HUES64 (cell line): Measurements from ENCODE around the gene CENPT.
A peak's percentile ranks its signal among the peaks of the same experiment; 100 is the strongest.
"Not testable (repeated sequence)": the region's sequence is repeated elsewhere in the genome, so short reads cannot be mapped to it uniquely, and the experiment has no call there.

ENCODE experiments used
- H3K27ac ChIP-seq: 2 replicates; pipeline ENCODE4 v1.7.0; 2013; ENCODE audit warnings: low read depth, low read length, inconsistent platforms
- H3K27me3 ChIP-seq: 2 replicates; pipeline ENCODE4 v1.6.1; 2013; ENCODE audit warnings: mild to moderate bottlenecking, low read length; ENCODE audit not compliant: insufficient read depth
- H3K36me3 ChIP-seq: 2 replicates; pipeline ENCODE4 v1.6.1; 2013; ENCODE audit warnings: mild to moderate bottlenecking, low read length; ENCODE audit not compliant: insufficient read depth
- H3K4me1 ChIP-seq: 2 replicates; pipeline ENCODE4 v1.6.1; 2013; ENCODE audit warnings: mild to moderate bottlenecking, low read length, moderate library complexity; ENCODE audit not compliant: insufficient read depth
- H3K4me3 ChIP-seq: 2 replicates; pipeline ENCODE4 v1.5.1; 2013; ENCODE audit warnings: mild to moderate bottlenecking, low read length, moderate library complexity
- H3K9ac ChIP-seq: 2 replicates; pipeline ENCODE4 v1.6.1; 2013; ENCODE audit warnings: mild to moderate bottlenecking, low read depth, low read length
- H3K9me3 ChIP-seq: 2 replicates; pipeline ENCODE4 v1.6.1; 2013; ENCODE audit warnings: low read depth, low read length; ENCODE audit not compliant: insufficient read depth
- WGBS: fragments of 150-250, 120-280 bp; methylation state at CpG from one replicate; pipeline ENCODE4 v1.1.7; 2013; ENCODE audit warnings: missing lambda C conversion rate; 5-methylcytosine and 5-hydroxymethylcytosine counted together

Gene CENPT

DNA sequence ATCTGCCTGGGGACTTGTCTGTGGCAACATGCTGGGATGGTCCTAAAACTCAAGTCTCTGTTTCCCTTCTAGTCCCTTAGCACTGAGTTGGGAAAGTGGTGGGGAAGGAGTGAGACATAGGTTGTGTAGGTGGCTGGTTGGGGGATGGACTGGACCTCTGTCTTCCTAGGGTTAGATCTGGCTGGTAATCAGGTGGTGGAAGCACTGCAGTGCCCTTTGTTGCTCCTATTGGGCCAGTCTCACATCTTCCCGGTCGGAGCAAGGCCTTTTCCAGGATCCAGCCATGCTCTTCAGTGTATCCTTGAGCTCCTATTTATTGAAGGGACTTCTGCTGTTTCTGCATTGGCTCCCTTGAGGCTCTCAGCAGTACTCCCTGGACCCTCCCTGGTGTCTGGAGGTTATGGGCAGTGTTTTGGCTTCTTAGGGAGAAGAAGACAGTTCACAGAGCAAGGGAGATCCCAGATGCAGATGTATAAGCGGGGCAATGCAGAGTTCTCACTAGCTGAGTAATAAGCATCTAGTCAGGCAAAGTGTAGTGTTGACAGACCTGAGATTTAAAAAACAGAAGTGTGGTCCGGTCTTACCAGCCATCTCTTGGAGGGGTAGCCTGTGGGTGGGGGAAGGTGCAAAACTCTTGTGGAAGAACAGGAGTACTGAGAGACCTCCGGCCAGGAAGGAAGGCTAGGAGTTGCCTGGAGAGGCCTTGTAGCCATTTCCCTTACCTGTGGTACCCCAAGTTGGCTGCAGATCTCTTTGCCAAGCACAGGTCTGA, 2.0 kb downstream of the CENPT start:
- H3K27me3 ChIP-seq: no peaks in the 10 kb centered on the region
- H3K9ac ChIP-seq: peak overlapping the region; percentile 72
- H3K4me3 ChIP-seq: peak overlapping the region; percentile 92
- peak overlapping the region; percentile 90 for H3K27ac ChIP-seq
- peaks cover 13% of the 10 kb centered on the region; the same call in 1 of the 2 replicates for H3K36me3 ChIP-seq
- no peaks in the 10 kb centered on the region for H3K9me3 ChIP-seq
- 81% methylated on average over 5 of the region's 5 CpGs for WGBS
- H3K4me1 ChIP-seq: peaks cover 34% of the 10 kb centered on the region

DNA sequence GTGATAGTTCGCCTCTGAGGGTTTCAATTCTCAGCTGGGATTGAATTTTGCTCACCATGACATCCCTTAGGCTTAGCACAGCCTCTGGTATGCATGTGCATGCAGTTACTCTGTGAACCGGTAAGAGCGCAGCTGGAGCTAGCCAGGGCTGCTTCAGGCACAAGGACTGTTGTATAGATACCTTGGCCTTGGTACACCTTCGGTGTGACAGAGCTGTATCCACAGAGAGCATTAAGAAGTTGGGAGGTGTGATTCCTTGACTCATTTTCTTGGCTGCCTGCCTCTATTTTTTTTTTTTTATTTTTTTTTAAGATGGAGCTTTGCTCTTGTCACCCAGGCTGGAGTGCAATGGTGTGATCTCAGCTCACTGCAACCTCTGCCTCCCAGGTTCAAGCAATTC, 3.0 kb downstream of the CENPT start:
- 77% methylated on average over 4 of the region's 4 CpGs for WGBS
- Histone ChIP-seq H3K36me3 (peaks cover 9% of the 10 kb centered on the region; the same call in 1 of the 2 replicates), H3K9me3 (no peaks in the 10 kb centered on the region), H3K4me1 (peaks cover 34% of the 10 kb centered on the region), H3K27ac (no peak overlapping the region), H3K4me3 (peak overlapping the region; percentile 94), H3K27me3 (no peaks in the 10 kb centered on the region), H3K9ac (no peak overlapping the region)

GRCh38 chr16:67843343-67843765, 4.1 kb downstream of the CENPT start:
- 28% methylated on average over 11 of the region's 11 CpGs for WGBS
- no peaks in the 10 kb centered on the region for H3K27me3 ChIP-seq
- peak overlapping the region; percentile 94 for H3K4me3 ChIP-seq
- no peak overlapping the region for H3K27ac ChIP-seq
- H3K4me1 ChIP-seq: peaks cover 34% of the 10 kb centered on the region
- H3K36me3 ChIP-seq: 0 out of 2 replicates have a peak, but pooled peaks cover 5% of the 10 kb centered on the region
- H3K9me3 ChIP-seq: no peaks in the 10 kb centered on the region
- peak overlapping the region; percentile 90 for H3K9ac ChIP-seq

GRCh38 chr16:67842509-67843342, 4.8 kb downstream of the CENPT start:
- no peaks in the 10 kb centered on the region for H3K9me3 ChIP-seq
- H3K27me3 ChIP-seq: no peaks in the 10 kb centered on the region
- H3K4me3 ChIP-seq: peak overlapping the region; percentile 94
- H3K9ac ChIP-seq: peak overlapping the region; percentile 90
- 0 out of 2 replicates have a peak, but pooled peaks cover 5% of the 10 kb centered on the region for H3K36me3 ChIP-seq
- H3K4me1 ChIP-seq: peaks cover 34% of the 10 kb centered on the region
- under 1% methylated on average over 67 of the region's 67 CpGs for WGBS
- H3K27ac ChIP-seq: peak overlapping the region; percentile 91

GRCh38 chr16:67841816-67842508, 5.5 kb downstream of the CENPT start, which contains the start of gene THAP11:
Gene THAP11, plus strand, starts transcription at chr16:67842320. Its CDS starts 235 bp downstream, at chr16:67842555.
- peaks cover 34% of the 10 kb centered on the region for H3K4me1 ChIP-seq
- peak within 1 kb of the TSS; percentile 90 for H3K9ac ChIP-seq
- H3K36me3 ChIP-seq: 0 out of 2 replicates have a peak, but pooled peaks cover 5% of the 10 kb centered on the region
- WGBS: under 1% methylated on average over 83 of the region's 83 CpGs
- no peaks in the 10 kb centered on the region for H3K9me3 ChIP-seq
- no peaks in the 10 kb centered on the region for H3K27me3 ChIP-seq
- H3K4me3 ChIP-seq: peak within 1 kb of the TSS; percentile 94
- H3K27ac ChIP-seq: peak within 1 kb of the TSS; percentile 91

DNA sequence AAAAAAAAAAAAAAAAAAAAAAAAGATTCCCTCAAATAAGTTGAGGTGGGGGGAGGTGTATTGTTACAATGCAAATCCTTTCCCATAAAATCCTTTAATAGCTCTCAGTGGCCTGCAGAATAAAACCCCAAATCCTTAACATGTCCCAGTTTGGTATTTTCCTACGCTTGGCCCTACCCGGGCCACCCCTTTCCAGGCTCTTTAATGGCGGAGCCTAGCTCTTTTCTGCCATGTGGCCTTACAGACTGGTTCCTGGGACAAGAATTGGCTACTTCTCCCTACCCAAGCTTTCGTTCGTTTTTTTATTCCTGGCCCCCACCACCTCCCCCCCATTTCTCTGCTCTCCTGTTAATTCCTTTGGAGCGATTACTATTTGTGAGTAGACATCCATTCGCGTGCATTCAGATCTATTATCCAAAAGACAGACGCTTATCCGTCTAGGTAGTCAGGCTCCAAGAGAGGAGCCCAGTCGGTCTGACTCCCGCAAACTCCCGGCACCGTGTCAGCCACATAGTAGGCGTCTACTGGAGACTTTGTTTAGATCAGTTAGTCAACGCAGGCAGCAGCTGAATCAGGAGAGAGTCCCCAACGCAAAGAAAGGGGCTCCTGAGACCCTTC, 6.2 kb downstream of the CENPT start:
- Histone ChIP-seq H3K4me3 (peak overlapping the region; percentile 94), H3K9me3 (no peaks in the 10 kb centered on the region), H3K36me3 (0 out of 2 replicates have a peak, but pooled peaks cover 5% of the 10 kb centered on the region), H3K4me1 (peaks cover 34% of the 10 kb centered on the region), H3K27ac (peak overlapping the region; percentile 91), H3K27me3 (no peaks in the 10 kb centered on the region), H3K9ac (peak overlapping the region; percentile 90)
- WGBS: 57% methylated on average over 17 of the region's 17 CpGs

- H3K4me1 ChIP-seq: peaks cover 5% of the 10 kb centered on the region; the same call in 1 of the 2 replicates
- no peak overlapping the region for H3K9ac ChIP-seq
- H3K36me3 ChIP-seq: no peaks in the 10 kb centered on the region
- H3K9me3 ChIP-seq: no peaks in the 10 kb centered on the region
- WGBS: 89% methylated on average over 2 of the region's 2 CpGs
- H3K27ac ChIP-seq: no peak overlapping the region
- no peaks in the 10 kb centered on the region for H3K27me3 ChIP-seq
- H3K4me3 ChIP-seq: no peak overlapping the region
Measured at GRCh38 chr16:67837811-67838210, 9.7 kb downstream of the CENPT start.

DNA sequence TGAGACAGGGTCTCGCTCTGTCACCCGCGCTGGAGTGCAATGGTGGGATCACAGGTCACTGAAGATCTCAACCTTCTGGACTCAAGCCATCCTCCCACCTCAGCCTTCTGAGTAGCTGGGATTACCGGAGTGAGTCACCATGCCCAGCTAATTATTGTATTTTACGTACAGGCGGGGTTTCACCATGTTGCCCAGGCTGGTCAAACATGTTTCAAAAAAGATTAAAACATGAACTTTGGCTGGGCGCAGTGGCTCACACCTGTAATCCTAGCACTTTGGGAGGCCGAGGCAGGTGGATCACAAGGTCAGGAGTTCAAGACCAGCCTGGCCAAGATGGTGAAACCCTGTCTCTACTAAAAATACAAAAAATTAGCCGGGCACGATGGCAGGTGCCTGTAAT, 10.3 kb downstream of the CENPT start:
- H3K9ac ChIP-seq, H3K27ac ChIP-seq, H3K9me3 ChIP-seq, H3K4me3 ChIP-seq, H3K4me1 ChIP-seq, H3K36me3 ChIP-seq, H3K27me3 ChIP-seq: not testable (repeated sequence)
- WGBS: 94% methylated on average over 10 of the region's 10 CpGs

DNA sequence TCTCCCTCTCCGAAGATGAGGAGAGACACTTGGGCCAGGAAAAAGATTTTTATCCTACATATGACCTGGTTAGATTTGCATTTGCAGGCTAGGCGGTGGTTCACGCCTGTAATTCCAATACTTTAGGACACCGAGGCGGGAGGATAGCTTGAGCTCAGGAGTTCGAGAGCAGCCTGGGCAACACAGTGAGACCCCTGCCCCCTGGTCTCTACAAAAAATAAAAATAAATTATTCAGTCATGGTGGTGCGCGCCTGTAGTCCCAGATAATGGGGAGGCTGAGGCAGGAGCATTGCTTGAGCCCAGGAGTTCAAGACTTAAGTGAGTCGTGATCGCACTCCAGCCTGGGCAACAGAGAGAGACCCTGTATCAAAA, 13.3 kb downstream of the CENPT start:
- H3K4me1 ChIP-seq: no peaks in the 10 kb centered on the region
- no peak overlapping the region for H3K27ac ChIP-seq
- 90% methylated on average over 10 of the region's 10 CpGs for WGBS
- H3K9ac ChIP-seq: peak overlapping the region; percentile 86
- H3K27me3 ChIP-seq: no peaks in the 10 kb centered on the region
- H3K4me3 ChIP-seq: peak overlapping the region; percentile 72
- H3K9me3 ChIP-seq: no peaks in the 10 kb centered on the region
- peaks cover 28% of the 10 kb centered on the region for H3K36me3 ChIP-seq

- Histone ChIP-seq H3K27ac (no peak overlapping the region), H3K9ac (peak overlapping the region; percentile 86), H3K9me3 (no peaks in the 10 kb centered on the region), H3K4me3 (peak overlapping the region; percentile 72), H3K4me1 (no peaks in the 10 kb centered on the region), H3K36me3 (peaks cover 34% of the 10 kb centered on the region), H3K27me3 (no peaks in the 10 kb centered on the region)
- WGBS: 2% methylated on average over 49 of the region's 49 CpGs
Measured at GRCh38 chr16:67833415-67834241, 13.9 kb downstream of the CENPT start.
